Right lobe of liver (tissue), 6 donors: ENCODE data around the gene GALC. TPM values are rescaled to one million over a fixed set of nuclear protein-coding genes. Genes with fewer than 3 reads are reported as not detected.

Source experiments
- ATAC-seq, 4 donors: fragments of 200-7000 bp; cut with Tn5 transposase; one replicate each; pipeline ENCODE4 v1.9.1; 2020; ENCODE audit warnings: mild to moderate bottlenecking in 4 of 4, moderate library complexity in 4 of 4
- DNase-seq, 3 donors: peaks; one replicate each; pipeline ENCODE4 v3.0.0-alpha.2; 2020
- H3K27ac ChIP-seq, 3 donors: fragments of 200-600 bp; one replicate each; pipeline ENCODE4 v1.8.0; 2022
- H3K27me3 ChIP-seq, 2 donors: fragments of 200-600 bp; one replicate each; pipeline ENCODE4 v1.8.0; 2022
- H3K36me3 ChIP-seq, 4 donors: fragments of 200-600 bp; sonication (generic) in 1 of 4; one replicate each; pipeline versions ENCODE4 v1.5.1 to v1.8.0; 2017 to 2022; ENCODE audit warnings: control low read depth in 1 of 4
- H3K4me1 ChIP-seq, 4 donors: fragments of 200-600 bp; sonication (generic) in 1 of 4; one replicate each; pipeline versions ENCODE4 v1.5.1 to v1.8.0; 2017 to 2022; ENCODE audit warnings: control low read depth in 1 of 4
- H3K4me3 ChIP-seq, 3 donors: fragments of 200-600 bp; one replicate each; pipeline ENCODE4 v1.8.0; 2022
- H3K9me3 ChIP-seq, 4 donors: fragments of 200-600 bp; sonication (generic) in 1 of 4; one replicate each; pipeline versions ENCODE4 v1.5.1 to v1.8.0; 2017 to 2022; ENCODE audit warnings: control low read depth in 1 of 4
- CTCF ChIP-seq, 4 donors: fragments of 200-600 bp in 3 of 4; fragments of 450-650 bp in 1 of 4; IDR thresholded peaks; one replicate each; pipeline versions ENCODE4 v1.5.1 to v1.8.0; 2016 to 2022; ENCODE audit warnings: antibody characterized with exemption in 4 of 4, mild to moderate bottlenecking in 2 of 4
- POLR2A ChIP-seq: fragments of 450-650 bp; IDR thresholded peaks from one replicate; pipeline ENCODE4 v1.6.1; 2017; ENCODE audit warnings: antibody characterized with exemption, mild to moderate bottlenecking
- WGBS: methylation state at CpG from one replicate; pipeline ENCODE4 v1.1.6; 2018; ENCODE audit warnings: low coverage, low lambda C conversion rate; ENCODE audit not compliant: insufficient coverage; ENCODE audit errors: missing lambda C conversion rate; 5-methylcytosine and 5-hydroxymethylcytosine counted together
- intact Hi-C, 2 donors: fragments of 100-400 bp; cut with DNase I; formaldehyde crosslinking; loops; one replicate each; pipeline versions ENCODE4 v1.11.2 to v1.14.1; 2022
- total RNA-seq, 6 experiments: library from RNA; depleted of rRNA in 2 of 6; stranded (reverse); fragments of >200 nt in 2 of 6; fragmentation: NEBNext Ultra II Directional in 3 of 6; extraction: Animal tissue kit (Norgen Biotek cat#: 25700) in 3 of 6; gene quantifications; one replicate each; pipeline versions ENCODE4 v1.1.0 to v1.2.4, GENCODE V29; 2016 to 2023
- donor health status: DM: no; HTN: yes; CAD: no.
- donor health status: DM: no; HTN: no; CAD: no.
- donor health status: DM: no; HTN: no; CAD: no.
- donor health status: DM: no; HTN: yes; CAD: no.
- donor health status: DM: no; HTN: yes; CAD: no.

Gene GALC
- total RNA-seq, 6 experiments from 2014 or later: 8.3 to 23.5 (median 10.3) TPM

- Histone ChIP-seq H3K4me1 (no peaks in the 10 kb centered on the region), H3K27me3 (no peaks in the 10 kb centered on the region), H3K4me3 (no peak overlapping the region), H3K9me3 (no peaks in the 10 kb centered on the region), H3K27ac (no peak overlapping the region), H3K36me3 (no peaks in the 10 kb centered on the region)
- TF ChIP-seq CTCF (IDR thresholded peaks at IDR 0.05) (no peak), POLR2A (no peak)
- no peak for DNase-seq
- WGBS: 83% methylated on average over 2 of the region's 2 CpGs
- no peak for ATAC-seq
- intact Hi-C loops: loop anchor here in 1 of 2 donors (10.0 kb wide), 1 partner anchor 154 kb away; no protein-coding TSS in a partner anchor
Measured at GRCh38 chr14:88010331-88010730, 17.3 kb upstream of the GALC start.

- no peaks in the 10 kb centered on the region for H3K27me3 ChIP-seq
- no peaks in the 10 kb centered on the region for H3K9me3 ChIP-seq
- ATAC-seq (no peak), DNase-seq (no peak)
- 75% methylated on average over 1 of the region's 1 CpG for WGBS
- no peaks in the 10 kb centered on the region for H3K36me3 ChIP-seq
- intact Hi-C loops: no loop called here
- no peak overlapping the region for H3K27ac ChIP-seq
- TF ChIP-seq CTCF (IDR thresholded peaks at IDR 0.05): no peak
- TF ChIP-seq POLR2A: no peak
- no peaks in the 10 kb centered on the region for H3K4me1 ChIP-seq
- H3K4me3 ChIP-seq: no peak overlapping the region
Measured at GRCh38 chr14:88009486-88009885, 16.5 kb upstream of the GALC start.

GRCh38 chr14:88008039-88008742 is 15.2 kb upstream of the GALC start:
- no peaks in the 10 kb centered on the region for H3K9me3 ChIP-seq
- DNase-seq (no peak), ATAC-seq (no peak)
- H3K36me3 ChIP-seq: no peaks in the 10 kb centered on the region
- intact Hi-C loops: no loop called here
- no peaks in the 10 kb centered on the region for H3K4me1 ChIP-seq
- no peak for TF ChIP-seq CTCF (IDR thresholded peaks at IDR 0.05)
- TF ChIP-seq POLR2A: no peak
- no peaks in the 10 kb centered on the region for H3K27me3 ChIP-seq
- H3K27ac ChIP-seq: no peak overlapping the region
- 88% methylated on average over 2 of the region's 2 CpGs for WGBS
- H3K4me3 ChIP-seq: no peak overlapping the region

- no peak for ATAC-seq
- Histone ChIP-seq H3K4me3 (no peak overlapping the region), H3K27ac (no peak overlapping the region), H3K36me3 (no peaks in the 10 kb centered on the region), H3K9me3 (no peaks in the 10 kb centered on the region), H3K27me3 (no peaks in the 10 kb centered on the region), H3K4me1 (no peaks in the 10 kb centered on the region)
- 38% methylated on average over 1 of the region's 1 CpG for WGBS
- intact Hi-C loops: no loop called here
- TF ChIP-seq CTCF (IDR thresholded peaks at IDR 0.05) (no peak), POLR2A (no peak)
- DNase-seq: no peak
Measured at GRCh38 chr14:88007608-88008007, 14.6 kb upstream of the GALC start.
